NCI-H1436 (cell line): Measurements from ENCODE around the gene GOSR1.

Source experiments
- DNase-seq: peaks from one replicate; lab custom pipeline; 2025; lab: John Stamatoyannopoulos, UW

The GOSR1 gene

GRCh38 chr17:30576326-30576861 is 99.2 kb downstream of the GOSR1 start:
- DNase-seq = no peak
